H1 (cell line): Measurements from ENCODE around the gene ABCC2. TPM values are rescaled to one million over a fixed set of nuclear protein-coding genes. Genes with fewer than 3 reads are reported as not detected.

Source experiments
- CTCF ChIA-PET: fragments of 300-600 bp; sonication (Branson Sonifier 250); formaldehyde crosslinking; loops from one replicate; lab custom pipeline; 2021; ENCODE audit not compliant: partially characterized antibody; lab: Charles Lee
- POLR2A ChIA-PET: fragments of 300-600 bp; sonication (Branson Sonifier 250); formaldehyde crosslinking; loops from one replicate; lab custom pipeline; 2021; ENCODE audit warnings: inconsistent platforms; ENCODE audit not compliant: partially characterized antibody; lab: Charles Lee
- DNase-seq, 2 experiments: peaks; one replicate each; pipeline versions ENCODE4 v3.0.0 to v3.0.0-alpha.2; 2010 to 2022; ENCODE audit warnings: low spot score in 2 of 2, low read depth in 1 of 2, mixed read lengths in 1 of 2
- FAIRE-seq: peaks from 2 replicates; lab custom pipeline; 2011; peaks lifted over from hg19 to GRCh38; lab: Jason Lieb, UNC
- H2AFZ ChIP-seq: 2 replicates; pipeline ENCODE4 v1.8.1; 2012; ENCODE audit warnings: low read length, inconsistent platforms
- H2AK5ac ChIP-seq: 2 replicates; pipeline ENCODE4 v1.6.1; 2013; ENCODE audit warnings: low read depth, low read length
- H2BK120ac ChIP-seq: replicated peaks from 2 replicates; pipeline ENCODE3; 2013; ENCODE audit warnings: low read depth, low read length, inconsistent platforms
- H2BK12ac ChIP-seq: 2 replicates; pipeline ENCODE4 v1.6.1; 2013; ENCODE audit warnings: low read depth, low read length
- H2BK15ac ChIP-seq: 2 replicates; pipeline ENCODE4 v1.6.1; 2013; ENCODE audit warnings: low read length
- H2BK20ac ChIP-seq: 2 replicates; pipeline ENCODE4 v1.6.1; 2013; ENCODE audit warnings: low read length
- H2BK5ac ChIP-seq: 2 replicates; pipeline ENCODE4 v1.6.1; 2013; ENCODE audit warnings: low read depth, low read length
- H3K14ac ChIP-seq: 2 replicates; pipeline ENCODE4 v1.6.1; 2013; ENCODE audit warnings: inconsistent platforms; ENCODE audit not compliant: insufficient read length
- H3K18ac ChIP-seq: 2 replicates; pipeline ENCODE4 v1.6.1; 2013; ENCODE audit warnings: low read length; ENCODE audit errors: extremely low read depth
- H3K23ac ChIP-seq: 2 replicates; pipeline ENCODE4 v1.6.1; 2013; ENCODE audit warnings: inconsistent platforms; ENCODE audit not compliant: insufficient read length
- H3K23me2 ChIP-seq: 2 replicates; pipeline ENCODE4 v1.6.1; 2013; ENCODE audit warnings: low read depth, low read length
- H3K27ac ChIP-seq: 2 replicates; pipeline ENCODE4 v1.6.1; 2011; ENCODE audit warnings: low read depth, low read length, inconsistent platforms
- H3K27me3 ChIP-seq, 4 experiments: replicated peaks in 1 of 4; 1 replicate in 1 of 4; 2 replicates in 3 of 4; pipeline versions ENCODE4 v1.6.1 to v1.8.1; 2011 to 2013; ENCODE audit warnings: low read length in 3 of 4, mild to moderate bottlenecking in 3 of 4, inconsistent platforms in 2 of 4, mixed read lengths in 2 of 4, moderate library complexity in 1 of 4; ENCODE audit not compliant: control insufficient read depth in 3 of 4, insufficient read depth in 3 of 4; ENCODE audit errors: extremely low read depth in 1 of 4
- H3K36me3 ChIP-seq, 4 experiments: 2 replicates each; pipeline versions ENCODE4 v1.6.1 to v1.8.1; 2011 to 2013; ENCODE audit warnings: mild to moderate bottlenecking in 4 of 4, low read length in 3 of 4, moderate library complexity in 2 of 4, control low read depth in 1 of 4, inconsistent platforms in 1 of 4; ENCODE audit not compliant: insufficient read depth in 4 of 4, control insufficient read depth in 2 of 4
- H3K4ac ChIP-seq: replicated peaks from 2 replicates; pipeline ENCODE3; 2013; ENCODE audit warnings: low read length, low read depth, mixed read lengths, inconsistent platforms; ENCODE audit not compliant: insufficient read length
- H3K4me1 ChIP-seq, 4 experiments: replicated peaks in 1 of 4; 1 replicate in 1 of 4; 2 replicates in 3 of 4; pipeline versions ENCODE4 v1.6.1 to v1.8.1; 2011 to 2013; ENCODE audit warnings: low read length in 3 of 4, inconsistent platforms in 2 of 4, mixed read lengths in 1 of 4; ENCODE audit not compliant: insufficient read depth in 4 of 4, control insufficient read depth in 3 of 4
- H3K4me2 ChIP-seq, 2 experiments: 2 replicates each; pipeline versions ENCODE4 v1.6.1 to v1.8.1; 2011 to 2013; ENCODE audit warnings: low read depth in 2 of 2, low read length in 2 of 2, control low read depth in 1 of 2, inconsistent platforms in 1 of 2, mild to moderate bottlenecking in 1 of 2; ENCODE audit not compliant: insufficient read depth in 1 of 2
- H3K4me3 ChIP-seq, 4 experiments: fragments of 200-600, 300-600 bp in 1 of 4; sonication (generic), shearing (Covaris generic), sonication (Bioruptor Twin) in 1 of 4; 2 replicates each; pipeline versions ENCODE4 v1.5.1 to v1.8.1; 2011 to 2016; ENCODE audit warnings: low read length in 4 of 4, low read depth in 3 of 4, control low read depth in 2 of 4, inconsistent platforms in 2 of 4, mild to moderate bottlenecking in 2 of 4, mixed read lengths in 1 of 4, moderate library complexity in 1 of 4; ENCODE audit not compliant: insufficient read depth in 2 of 4; ENCODE audit errors: extremely low read depth in 1 of 4
- H3K56ac ChIP-seq: replicated peaks from 2 replicates; pipeline ENCODE3; 2013; ENCODE audit warnings: low read depth, mild to moderate bottlenecking, mixed read lengths, low read length, inconsistent platforms; ENCODE audit not compliant: insufficient read length
- H3K79me1 ChIP-seq: 2 replicates; pipeline ENCODE4 v1.6.1; 2013; ENCODE audit warnings: low read depth, low read length, control low read depth
- H3K79me2 ChIP-seq, 2 experiments: 2 replicates each; pipeline versions ENCODE4 v1.6.1 to v1.8.1; 2012 to 2013; ENCODE audit warnings: low read length in 2 of 2, mild to moderate bottlenecking in 2 of 2, inconsistent platforms in 1 of 2; ENCODE audit not compliant: insufficient read depth in 2 of 2, control insufficient read depth in 1 of 2
- H3K9ac ChIP-seq, 4 experiments: replicated peaks in 1 of 4; 1 replicate in 1 of 4; 2 replicates in 3 of 4; pipeline versions ENCODE4 v1.6.1 to v1.8.1; 2011 to 2013; ENCODE audit warnings: low read depth in 3 of 4, low read length in 3 of 4, control low read depth in 2 of 4, mild to moderate bottlenecking in 2 of 4, moderate library complexity in 2 of 4, inconsistent platforms in 1 of 4; ENCODE audit errors: extremely low read depth in 1 of 4
- H3K9me3 ChIP-seq, 2 experiments: 2 replicates each; pipeline versions ENCODE4 v1.6.1 to v1.8.1; 2012 to 2013; ENCODE audit warnings: mild to moderate bottlenecking in 2 of 2, moderate library complexity in 2 of 2, control low read depth in 1 of 2, inconsistent platforms in 1 of 2, low read depth in 1 of 2, low read length in 1 of 2, mixed read lengths in 1 of 2; ENCODE audit not compliant: insufficient read depth in 2 of 2
- H4K20me1 ChIP-seq, 2 experiments: replicated peaks in 1 of 2; 2 replicates each; pipeline versions ENCODE3 to v1.8.1; 2011 to 2013; ENCODE audit warnings: inconsistent platforms in 2 of 2, low read length in 2 of 2, mild to moderate bottlenecking in 1 of 2; ENCODE audit not compliant: insufficient read depth in 2 of 2, control insufficient read depth in 1 of 2
- H4K5ac ChIP-seq: 2 replicates; pipeline ENCODE4 v1.6.1; 2013; ENCODE audit warnings: low read length, low read depth, mixed read lengths, inconsistent platforms; ENCODE audit not compliant: insufficient read length
- H4K8ac ChIP-seq: 2 replicates; pipeline ENCODE4 v1.8.0; 2013; ENCODE audit warnings: mild to moderate bottlenecking, moderate library complexity, low read length, inconsistent platforms; ENCODE audit not compliant: insufficient read depth; ENCODE audit errors: extremely low read depth
- H4K91ac ChIP-seq: replicated peaks from 2 replicates; pipeline ENCODE3; 2013; ENCODE audit warnings: low read length, mixed read lengths, inconsistent platforms; ENCODE audit not compliant: insufficient read length
- MAFK ChIP-seq: IDR thresholded peaks from 2 replicates; pipeline ENCODE4 v1.6.1; 2012; ENCODE audit warnings: low read depth, mild to moderate bottlenecking, improper control_type of control experiment, low read length
- RAD21 ChIP-seq, 2 experiments: IDR thresholded peaks in 1 of 2; conservative IDR thresholded peaks in 1 of 2; 2 replicates each; pipeline ENCODE4 v1.6.1; 2011; ENCODE audit warnings: low read depth in 2 of 2, low read length in 2 of 2, improper control_type of control experiment in 1 of 2, inconsistent platforms in 1 of 2, mild to moderate bottlenecking in 1 of 2, moderate library complexity in 1 of 2
- SAP30 ChIP-seq: fragments of 300-600 bp; sonication (generic); IDR thresholded peaks from 2 replicates; pipeline ENCODE4 v1.7.1; 2012; ENCODE audit warnings: low read length, moderate library complexity, mild to moderate bottlenecking, inconsistent platforms; ENCODE audit not compliant: insufficient read depth, insufficient replicate concordance
- USF2 ChIP-seq: IDR thresholded peaks from 2 replicates; pipeline ENCODE4 v1.6.1; 2011; ENCODE audit warnings: low read length, improper control_type of control experiment
- WGBS, 2 experiments: shearing (Covaris generic) in 1 of 2; methylation state at CpG; one replicate each; pipeline versions ENCODE4 v1.1.6 to v1.1.7; 2013 to 2015; ENCODE audit warnings: low lambda C conversion rate in 2 of 2, mixed read lengths in 2 of 2, inconsistent platforms in 1 of 2, low coverage in 1 of 2, missing lambda C conversion rate in 1 of 2; ENCODE audit not compliant: insufficient replicate concordance in 2 of 2, insufficient coverage in 1 of 2, insufficient read length in 1 of 2; ENCODE audit errors: extremely low coverage in 1 of 2, missing lambda C conversion rate in 1 of 2; 5-methylcytosine and 5-hydroxymethylcytosine counted together
- polyA plus RNA-seq, 7 experiments: library from polyadenylated mRNA; depleted of rRNA in 3 of 7; stranded (reverse) in 5 of 7; unstranded in 2 of 7; fragments of >200 nt in 5 of 7; fragments of 200-250 nt in 2 of 7; gene quantifications; 1 replicate in 5 of 7; 2 replicates in 1 of 7; 4 replicates in 1 of 7; pipeline versions ENCODE4 v1.2.1 to v1.2.3, GENCODE V29; 2011 to 2013; ENCODE audit warnings: missing spikeins in 2 of 7, mixed read lengths in 2 of 7
- total RNA-seq: library from RNA; stranded (reverse); fragmentation: NEBNext Ultra II Directional; extraction: Animal tissue kit (Norgen Biotek cat#: 25700); gene quantifications from 2 replicates; pipeline ENCODE4 v1.2.1, GENCODE V29; 2021

The ABCC2 gene
- total and polyA plus RNA-seq, 2 of the 8 experiments (the other 6 are each of a cell fraction or from before 2014, with no cell fraction given): 0.74 to 1.1 TPM

GRCh38 chr10:99740933-99741559 lies 41.4 kb upstream of the ABCC2 start:
- no peaks in the 10 kb centered on the region for H3K27me3 ChIP-seq
- H2AK5ac ChIP-seq: no peak overlapping the region
- no peak overlapping the region for H3K18ac ChIP-seq
- no peak overlapping the region for H3K4me2 ChIP-seq
- H3K27ac ChIP-seq: no peak overlapping the region
- peaks cover 0 to 5% of the 10 kb centered on the region in 2 experiments for H4K20me1 ChIP-seq
- no peak overlapping the region for H3K14ac ChIP-seq
- H3K79me1 ChIP-seq: no peaks in the 10 kb centered on the region
- TF ChIP-seq SAP30 (no peak), USF2 (no peak), RAD21 (IDR thresholded peaks at IDR 0.05 in 1 of 2, conservative IDR thresholded peaks at IDR 0.05 in 1 of 2; ENCODE audit: low read depth in 2 of 2, low read length in 2 of 2) (no peak), MAFK (peak; percentile 52; the same call in 1 of the 2 replicates)
- POLR2A ChIA-PET: interaction anchor here (0.8 to 1.5 kb wide), 3 partner anchors 9 to 14 kb away, joined by 3 to 6 read pairs (median 4); partner anchors contain the start of genes COX15 and CUTC
- H3K9me3 ChIP-seq: no peaks in the 10 kb centered on the region
- no peaks in the 10 kb centered on the region for H3K4me1 ChIP-seq
- CTCF ChIA-PET: interaction anchor here (0.8 to 1.8 kb wide), 3 partner anchors 8 to 14 kb away, joined by 3 to 8 read pairs (median 3); partner anchors contain the start of genes COX15 and CUTC
- H2AFZ ChIP-seq: no peak overlapping the region
- H3K23me2 ChIP-seq: no peaks in the 10 kb centered on the region
- DNase-seq (no peak), FAIRE-seq (no peak)
- H4K91ac ChIP-seq: no peak overlapping the region
- no peak overlapping the region for H2BK20ac ChIP-seq
- H3K36me3 ChIP-seq: peaks cover 7 to 83% (median 40%) of the 10 kb centered on the region in 4 experiments
- no peak overlapping the region for H3K4ac ChIP-seq
- no peak overlapping the region for H4K8ac ChIP-seq
- no peak overlapping the region for H2BK15ac ChIP-seq
- H2BK120ac ChIP-seq: no peak overlapping the region
- no peak overlapping the region for H3K9ac ChIP-seq
- H2BK12ac ChIP-seq: no peak overlapping the region
- H2BK5ac ChIP-seq: no peak overlapping the region
- no peak overlapping the region for H3K56ac ChIP-seq
- H3K79me2 ChIP-seq: no peaks in the 10 kb centered on the region
- no peak overlapping the region for H3K4me3 ChIP-seq
- H3K23ac ChIP-seq: no peak overlapping the region
- WGBS, 2 experiments: 96% methylated on average over 3 of the region's 3 CpGs; no CpG with 5 or more reads in 1 of the 2 experiments
- no peak overlapping the region for H4K5ac ChIP-seq
